Measurements from ENCODE around the gene FASTK. TPM values are rescaled to one million over a fixed set of nuclear protein-coding genes. Genes with fewer than 3 reads are reported as not detected.

Gene FASTK
- total RNA-seq, 1 donor = 86.0 TPM

Other genes with a start within 250 kb of the FASTK start
- not detected in 2 replicates for gene AOC1, start 228.3 kb downstream of the FASTK start, total RNA-seq (ENCODE audit: low replicate concordance)
- not detected in 2 replicates for gene KCNH2, start 102.5 kb downstream of the FASTK start, total RNA-seq (ENCODE audit: low replicate concordance)
- 0.36 and 4.6 TPM in 2 replicates for gene NOS3, start 89.8 kb downstream of the FASTK start, total RNA-seq (ENCODE audit: low replicate concordance)
- gene ATG9B, start 56.3 kb downstream of the FASTK start, total RNA-seq (ENCODE audit: low replicate concordance) = under 0.01 and 0.98 TPM in 2 replicates
- 18.1 and 30.9 TPM in 2 replicates for gene ABCB8, start 52.4 kb downstream of the FASTK start, total RNA-seq (ENCODE audit: low replicate concordance)
- 0.18 TPM in 1 of 2 replicates, not detected in the other for gene ASIC3, start 32.3 kb downstream of the FASTK start, total RNA-seq (ENCODE audit: low replicate concordance)
- 16.1 and 28.9 TPM in 2 replicates for gene CDK5, start 22.9 kb downstream of the FASTK start, total RNA-seq (ENCODE audit: low replicate concordance)
- 39.7 and 65.4 TPM in 2 replicates for gene SLC4A2, start 21.2 kb downstream of the FASTK start, total RNA-seq (ENCODE audit: low replicate concordance)
- gene TMUB1, start 2.7 kb upstream of the FASTK start, total RNA-seq (ENCODE audit: low replicate concordance) = 11.7 and 20.2 TPM in 2 replicates
- 50.2 and 74.6 TPM in 2 replicates for gene AGAP3, start 5.7 kb upstream of the FASTK start, total RNA-seq (ENCODE audit: low replicate concordance)
- not detected in 2 replicates for gene GBX1, start 86.9 kb upstream of the FASTK start, total RNA-seq (ENCODE audit: low replicate concordance)
- not detected in 2 replicates for gene ASB10, start 106.4 kb upstream of the FASTK start, total RNA-seq (ENCODE audit: low replicate concordance)
- gene H2BK1, start 129.7 kb upstream of the FASTK start, total RNA-seq (ENCODE audit: low replicate concordance) = not detected in 2 replicates
- gene ABCF2, start 146.4 kb upstream of the FASTK start, total RNA-seq (ENCODE audit: low replicate concordance) = 18.8 and 50.9 TPM in 2 replicates
- 33.0 and 47.0 TPM in 2 replicates for gene CHPF2, start 151.7 kb upstream of the FASTK start, total RNA-seq (ENCODE audit: low replicate concordance)
- gene SMARCD3, start 167.9 kb upstream of the FASTK start, total RNA-seq (ENCODE audit: low replicate concordance) = 44.9 and 59.7 TPM in 2 replicates

Data from fibroblast of the aortic adventitia (primary cell).